ENCODE results near the gene MIEF2. TPM values are rescaled to one million over a fixed set of nuclear protein-coding genes. Genes with fewer than 3 reads are reported as not detected.

Gene MIEF2
- total RNA-seq, 1 experiment from 2014 or later, result 29.6 TPM

DNA sequence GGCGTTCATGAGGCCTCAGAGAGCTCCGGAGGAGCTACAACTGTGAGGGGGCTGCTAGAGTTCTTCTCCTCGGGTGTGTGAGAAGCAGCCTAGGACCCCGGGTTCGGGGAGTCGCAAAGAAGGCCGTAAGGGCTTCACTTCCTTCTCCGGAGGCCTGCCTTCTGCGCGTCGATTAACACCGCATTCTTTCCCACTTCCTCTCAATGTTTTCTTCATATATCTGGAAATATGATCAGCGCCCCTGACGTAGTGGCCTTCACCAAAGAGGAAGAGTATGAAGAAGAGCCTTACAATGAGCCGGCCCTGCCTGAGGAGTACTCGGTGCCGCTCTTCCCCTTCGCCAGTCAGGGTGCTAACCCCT is 55.1 kb downstream of the MIEF2 start:
- peaks cover 87% of the 10 kb centered on the region for H3K79me2 ChIP-seq (ENCODE audit: low read depth)
- CTCF ChIA-PET, result no interaction called here
- TF ChIP-seq, protein P1, sequence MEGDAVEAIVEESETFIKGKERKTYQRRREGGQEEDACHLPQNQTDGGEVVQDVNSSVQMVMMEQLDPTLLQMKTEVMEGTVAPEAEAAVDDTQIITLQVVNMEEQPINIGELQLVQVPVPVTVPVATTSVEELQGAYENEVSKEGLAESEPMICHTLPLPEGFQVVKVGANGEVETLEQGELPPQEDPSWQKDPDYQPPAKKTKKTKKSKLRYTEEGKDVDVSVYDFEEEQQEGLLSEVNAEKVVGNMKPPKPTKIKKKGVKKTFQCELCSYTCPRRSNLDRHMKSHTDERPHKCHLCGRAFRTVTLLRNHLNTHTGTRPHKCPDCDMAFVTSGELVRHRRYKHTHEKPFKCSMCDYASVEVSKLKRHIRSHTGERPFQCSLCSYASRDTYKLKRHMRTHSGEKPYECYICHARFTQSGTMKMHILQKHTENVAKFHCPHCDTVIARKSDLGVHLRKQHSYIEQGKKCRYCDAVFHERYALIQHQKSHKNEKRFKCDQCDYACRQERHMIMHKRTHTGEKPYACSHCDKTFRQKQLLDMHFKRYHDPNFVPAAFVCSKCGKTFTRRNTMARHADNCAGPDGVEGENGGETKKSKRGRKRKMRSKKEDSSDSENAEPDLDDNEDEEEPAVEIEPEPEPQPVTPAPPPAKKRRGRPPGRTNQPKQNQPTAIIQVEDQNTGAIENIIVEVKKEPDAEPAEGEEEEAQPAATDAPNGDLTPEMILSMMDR (conservative IDR thresholded peaks at IDR 0.05), result no peak
- TF ChIP-seq EZH2 (IDR thresholded peaks at IDR 0.05; ENCODE audit: low read depth), result no peak
- POLR2A ChIA-PET (ENCODE audit: unreplicated experiment), result no interaction called here
- peaks cover 39% of the 10 kb centered on the region for H4K20me1 ChIP-seq (ENCODE audit: insufficient read depth)
- H3K4me2 ChIP-seq, result peak overlapping the region; percentile 96
- H3K27me3 ChIP-seq (ENCODE audit: insufficient read depth, low read depth), result no peaks in the 10 kb centered on the region
- TSS peak; percentile 53 for BruUV-seq (replicated peaks)
- DNase-seq, result no peak
- H3F3A ChIP-seq (ENCODE audit: insufficient read depth, low read depth), result no peaks in the 10 kb centered on the region
- H2AFZ ChIP-seq, result peak overlapping the region; percentile 85
- no peaks in the 10 kb centered on the region for H3K9me3 ChIP-seq (ENCODE audit: insufficient read depth, low read depth)
- H3K4me1 ChIP-seq (replicated peaks; ENCODE audit: insufficient read depth), result peaks cover 42% of the 10 kb centered on the region
- peak overlapping the region; percentile 73 for H3K27ac ChIP-seq
- intact Hi-C loops (cut with micrococcal nuclease; ENCODE audit: unreplicated experiment), result loop anchor here (1.0 to 10.0 kb wide), 3 partner anchors 58 to 91 kb away; partner anchors contain the start of gene LLGL1
- peaks cover 19% of the 10 kb centered on the region for H3K36me3 ChIP-seq (ENCODE audit: low read depth)
- peak overlapping the region; percentile 84 for H3K4me3 ChIP-seq
- no peaks in the 10 kb centered on the region for H3K9me2 ChIP-seq (ENCODE audit: insufficient read depth)

DNA sequence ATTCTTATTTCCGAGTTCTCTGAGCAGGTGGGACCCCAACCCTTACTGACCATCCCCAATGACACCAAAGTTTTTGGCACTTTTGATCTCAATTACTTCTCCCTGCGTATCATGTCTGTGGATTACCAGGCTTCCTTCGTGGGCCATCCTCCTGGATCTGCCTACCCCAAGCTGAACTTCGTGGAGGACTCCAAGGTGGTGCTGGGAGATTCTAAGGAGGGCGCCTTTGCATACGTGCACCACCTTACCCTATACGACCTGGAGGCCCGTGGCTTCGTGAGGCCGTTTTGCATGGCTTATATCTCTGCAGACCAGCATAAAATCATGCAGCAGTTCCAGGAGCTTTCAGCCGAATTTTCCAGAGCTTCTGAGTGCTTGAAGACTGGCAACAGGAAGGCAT is 55.5 kb downstream of the MIEF2 start:
- Histone ChIP-seq H3K4me2 (peak overlapping the region; percentile 96), H3F3A (ENCODE audit: insufficient read depth, low read depth) (no peaks in the 10 kb centered on the region), H3K4me3 (peak overlapping the region; percentile 84), H3K4me1 (replicated peaks; ENCODE audit: insufficient read depth) (peaks cover 42% of the 10 kb centered on the region), H4K20me1 (ENCODE audit: insufficient read depth) (peaks cover 43% of the 10 kb centered on the region), H3K79me2 (ENCODE audit: low read depth) (peaks cover 84% of the 10 kb centered on the region), H3K9me3 (ENCODE audit: insufficient read depth, low read depth) (no peaks in the 10 kb centered on the region), H3K27ac (0 out of 2 replicates have a peak overlapping the region, but pooled peaks have one; percentile 73), H3K27me3 (ENCODE audit: insufficient read depth, low read depth) (no peaks in the 10 kb centered on the region), H2AFZ (peak overlapping the region; percentile 85; the same call in 1 of the 2 replicates), H3K36me3 (ENCODE audit: low read depth) (peaks cover 19% of the 10 kb centered on the region), H3K9me2 (ENCODE audit: insufficient read depth) (no peaks in the 10 kb centered on the region)
- CTCF ChIA-PET, result no interaction called here
- no peak for TF ChIP-seq EZH2 (IDR thresholded peaks at IDR 0.05; ENCODE audit: low read depth)
- TF ChIP-seq, protein P1 (conservative IDR thresholded peaks at IDR 0.05), result no peak
- intact Hi-C loops (cut with micrococcal nuclease; ENCODE audit: unreplicated experiment), result loop anchor here (1.0 to 10.0 kb wide), 3 partner anchors 59 to 91 kb away; partner anchors contain the start of gene LLGL1
- DNase-seq, result no peak
- BruUV-seq (replicated peaks), result no TSS peak
- POLR2A ChIA-PET (ENCODE audit: unreplicated experiment), result no interaction called here

Other genes with a start within 250 kb of the MIEF2 start
- 44.5 and 61.7 TPM in 2 replicates for gene ATPAF2, start 221.5 kb upstream of the MIEF2 start, total RNA-seq (2021)
- gene GID4, start 221.3 kb upstream of the MIEF2 start, total RNA-seq (2021), result 16.9 and 19.0 TPM in 2 replicates
- gene DRG2, start 172.7 kb upstream of the MIEF2 start, total RNA-seq (2021), result 62.4 and 66.9 TPM in 2 replicates
- gene MYO15A, start 151.9 kb upstream of the MIEF2 start, total RNA-seq (2021), result 3.5 and 4.9 TPM in 2 replicates
- 101 and 117 TPM in 2 replicates for gene ALKBH5, start 76.8 kb upstream of the MIEF2 start, total RNA-seq (2021)
- gene LLGL1, start 35.0 kb upstream of the MIEF2 start, total RNA-seq (2021), result 44.9 and 57.6 TPM in 2 replicates
- 430 and 434 TPM in 2 replicates for gene FLII, start 1.9 kb upstream of the MIEF2 start, total RNA-seq (2021)
- gene TOP3A, start 54.3 kb downstream of the MIEF2 start, total RNA-seq (2021), result 51.2 and 52.2 TPM in 2 replicates
- gene SMCR8, start 54.6 kb downstream of the MIEF2 start, total RNA-seq (2021), result 19.5 and 23.8 TPM in 2 replicates
- 139 and 170 TPM in 2 replicates for gene SHMT1, start 102.9 kb downstream of the MIEF2 start, total RNA-seq (2021)
- 3.7 and 5.7 TPM in 2 replicates for gene EVPLL, start 117.1 kb downstream of the MIEF2 start, total RNA-seq (2021)
- 1.8 and 1.9 TPM in 2 replicates for gene LGALS9C, start 216.1 kb downstream of the MIEF2 start, total RNA-seq (2021)